ENCODE results near the gene SAMD11. TPM values are rescaled to one million over a fixed set of nuclear protein-coding genes. Genes with fewer than 3 reads are reported as not detected.

SAMD11 gene
- total and polyA plus RNA-seq, 2 of the 13 experiments (the other 11 are each of a cell fraction or from before 2014, with no cell fraction given): 0.11 TPM; not detected in 1

GRCh38 chr1:940107-941014 is 16.6 kb downstream of the SAMD11 start (continued):
- TF ChIP-seq MTF2 (CRISPR knock-in tag; IDR thresholded peaks at IDR 0.05; ENCODE audit: borderline replicate concordance) (peak; percentile 39; the same call in 1 of the 2 replicates), ZFY (CRISPR knock-in tag; IDR thresholded peaks at IDR 0.05) (peak; percentile 12; the same call in 1 of the 2 replicates), ZNF558 (CRISPR knock-in tag; IDR thresholded peaks at IDR 0.05; ENCODE audit: borderline replicate concordance) (no peak)

GRCh38 chr1:941015-941587 is 17.4 kb downstream of the SAMD11 start:
- Histone ChIP-seq H4K20me1 (ENCODE audit: insufficient read depth, low read length) (0 out of 2 replicates have a peak, but pooled peaks cover 5% of the 10 kb centered on the region), H2AFZ (ENCODE audit: low read length) (no peak overlapping the region), H3K36me3 (replicated peaks in 1 of 2; ENCODE audit: control insufficient read depth in 1 of 2, insufficient read depth in 2 of 2, low read length in 2 of 2) (peaks cover 5 to 6% of the 10 kb centered on the region in 2 experiments; a peak in 4 of 5 replicates), H3K27ac (ENCODE audit: extremely low read length, insufficient read depth, low read length) (no peak overlapping the region), H3K4me3 (replicated peaks in 1 of 3; ENCODE audit: insufficient read depth in 1 of 3, low read depth in 2 of 3, low read length in 3 of 3) (peak overlapping the region; percentile 16 to 65 (median 44); a peak in 3 of 6 replicates), H3K9me3 (ENCODE audit: low read length) (no peaks in the 10 kb centered on the region), H3K27me3 (ENCODE audit: control insufficient read depth in 1 of 2, insufficient read depth in 2 of 2, low read length in 2 of 2) (peaks cover 17 to 46% of the 10 kb centered on the region in 2 experiments), H3K4me1 (ENCODE audit: insufficient read depth, low read length) (peaks cover 32% of the 10 kb centered on the region), H3K79me2 (ENCODE audit: insufficient read depth, low read length) (no peaks in the 10 kb centered on the region), H3K9ac (ENCODE audit: insufficient read depth, low read depth, low read length) (no peak overlapping the region), H3K4me2 (ENCODE audit: low read depth, low read length) (peak overlapping the region; percentile 72)
- ATAC-seq: peak; percentile 6
- WGBS (ENCODE audit: low lambda C conversion rate): 10% methylated on average over 4 of the region's 36 CpGs
- no peak for FAIRE-seq
- no peak for DNase-seq (ENCODE audit: low spot score)
- ChIA-PET CTCF (ENCODE audit: low intra/inter-chr PET ratio, low total read pairs) (no interaction called here), POLR2A (interaction anchor here (3.1 kb wide), 1 partner anchor 18 kb away, joined by 10 read pairs; the partner anchor contains the start of gene NOC2L)
- intact Hi-C loops (cut with micrococcal nuclease; ENCODE audit: unreplicated experiment) (loop anchor here (2.0 kb wide), 1 partner anchor 18 kb away; the partner anchor contains the start of gene NOC2L), in situ Hi-C loops (cut with HindIII; ENCODE audit: extremely low pct_ligation_motif_present, low pct_unique_long_range_greater_than_20kb) (no loop called here)
- no TSS peak for BruUV-seq (replicated peaks)
- TF ChIP-seq, protein P1, sequence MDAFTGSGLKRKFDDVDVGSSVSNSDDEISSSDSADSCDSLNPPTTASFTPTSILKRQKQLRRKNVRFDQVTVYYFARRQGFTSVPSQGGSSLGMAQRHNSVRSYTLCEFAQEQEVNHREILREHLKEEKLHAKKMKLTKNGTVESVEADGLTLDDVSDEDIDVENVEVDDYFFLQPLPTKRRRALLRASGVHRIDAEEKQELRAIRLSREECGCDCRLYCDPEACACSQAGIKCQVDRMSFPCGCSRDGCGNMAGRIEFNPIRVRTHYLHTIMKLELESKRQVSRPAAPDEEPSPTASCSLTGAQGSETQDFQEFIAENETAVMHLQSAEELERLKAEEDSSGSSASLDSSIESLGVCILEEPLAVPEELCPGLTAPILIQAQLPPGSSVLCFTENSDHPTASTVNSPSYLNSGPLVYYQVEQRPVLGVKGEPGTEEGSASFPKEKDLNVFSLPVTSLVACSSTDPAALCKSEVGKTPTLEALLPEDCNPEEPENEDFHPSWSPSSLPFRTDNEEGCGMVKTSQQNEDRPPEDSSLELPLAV (CRISPR knock-in tag; conservative IDR thresholded peaks at IDR 0.05; ENCODE audit: low read depth): no peak
- TF ChIP-seq MAFF (IDR thresholded peaks at IDR 0.05; ENCODE audit: low read depth, low read length) (no peak), IKZF1 (IDR thresholded peaks at IDR 0.05) (no peak), ZNF460 (CRISPR knock-in tag; IDR thresholded peaks at IDR 0.05; ENCODE audit: borderline replicate concordance) (no peak), ZNF33B (CRISPR knock-in tag; IDR thresholded peaks at IDR 0.05) (no peak), SRSF1 (optimal IDR thresholded peaks at IDR 0.05; ENCODE audit: low read depth, low read length) (peak; percentile 46), FOXM1 (CRISPR knock-in tag; IDR thresholded peaks at IDR 0.05) (no peak), AKNA (CRISPR knock-in tag; IDR thresholded peaks at IDR 0.05; ENCODE audit: borderline replicate concordance) (no peak), IRF2 (CRISPR knock-in tag; IDR thresholded peaks at IDR 0.05) (no peak)

Measured in HepG2 (cell line).